Measurements from ENCODE around the gene LMAN2.

- TF ChIP-seq CTCF (IDR thresholded peaks at IDR 0.05; ENCODE audit: low read length) (no peak), EZH2 (IDR thresholded peaks at IDR 0.05; ENCODE audit: borderline replicate concordance, low read length) (no peak)
Measured at GRCh38 chr5:177293819-177294581, 57.5 kb downstream of the LMAN2 start.
